Muscle of leg (tissue), 11 donors: ENCODE measurements around the gene GRXCR1. TPM values are rescaled to one million over a fixed set of nuclear protein-coding genes. Genes with fewer than 3 reads are reported as not detected.
A peak's percentile ranks its signal among the peaks of the same experiment; 100 is the strongest.

Experiments used
- DNase-seq: peaks from one replicate; pipeline ENCODE4 v3.0.0; 2013
- H3K27ac ChIP-seq: one replicate; pipeline ENCODE4 v1.5.1; 2013; ENCODE audit warnings: mild to moderate bottlenecking, low read length, control low read depth
- H3K27me3 ChIP-seq: one replicate; pipeline ENCODE4 v1.6.1; 2013; ENCODE audit warnings: low read length; ENCODE audit not compliant: control insufficient read depth, insufficient read depth
- H3K36me3 ChIP-seq: one replicate; pipeline ENCODE4 v1.6.1; 2013; ENCODE audit warnings: low read length; ENCODE audit not compliant: control insufficient read depth, insufficient read depth
- H3K4me1 ChIP-seq: one replicate; pipeline ENCODE4 v1.6.1; 2013; ENCODE audit warnings: low read length; ENCODE audit not compliant: control insufficient read depth, insufficient read depth
- H3K4me3 ChIP-seq: one replicate; pipeline ENCODE4 v1.5.1; 2013; ENCODE audit warnings: low read length, control low read depth
- H3K9me3 ChIP-seq: replicated peaks from 2 replicates; pipeline ENCODE4 v1.6.1; 2013; ENCODE audit warnings: low read depth, low read length; ENCODE audit not compliant: control insufficient read depth
- WGBS: methylation state at CpG from one replicate; pipeline ENCODE4 v1.1.5; 2013; ENCODE audit warnings: missing lambda C conversion rate; ENCODE audit not compliant: insufficient coverage; 5-methylcytosine and 5-hydroxymethylcytosine counted together
- polyA plus RNA-seq, 8 donors: library from polyadenylated mRNA; unstranded; fragments of 120-200 nt; gene quantifications; one replicate each; pipeline versions ENCODE4 v1.2.1 to v1.2.3, GENCODE V29; 2013; ENCODE audit warnings: inconsistent platforms in 1 of 8, low replicate concordance in 1 of 8; ENCODE audit not compliant: insufficient read length in 8 of 8, insufficient read depth in 1 of 8
- total RNA-seq: library from RNA; stranded (reverse); fragments of 120-200 nt; gene quantifications from one replicate; pipeline ENCODE4 v1.2.4, GENCODE V29; 2013

GRXCR1 gene
- total and polyA plus RNA-seq, 9 donors, result not detected

DNA sequence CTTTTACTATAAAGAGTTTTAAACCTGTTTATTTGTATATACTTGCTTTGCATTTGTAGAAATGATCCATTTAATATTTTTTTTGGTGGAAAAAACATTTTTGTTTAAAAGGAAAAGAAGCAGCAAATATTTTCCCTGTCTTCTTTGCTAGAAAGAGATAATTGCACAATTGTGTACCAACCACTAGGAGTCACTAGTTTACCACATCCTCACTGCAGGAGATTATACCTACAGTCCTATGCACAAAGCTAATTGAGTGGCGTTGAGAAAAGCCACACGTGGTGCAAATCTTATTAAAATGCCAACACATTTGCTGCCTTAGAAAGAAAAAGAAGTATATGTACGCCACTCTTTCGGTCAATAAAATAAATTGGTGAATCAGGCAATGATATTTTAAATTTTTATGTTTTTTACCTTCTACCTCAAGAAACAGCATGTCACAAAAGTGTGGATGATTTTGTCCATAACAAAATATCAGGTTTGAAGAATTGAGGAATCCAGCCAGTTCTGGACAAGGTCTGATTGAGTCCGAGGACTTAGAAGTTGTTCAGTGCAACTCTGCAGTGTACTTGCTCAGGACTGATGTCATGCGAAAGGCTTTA, 102.9 kb downstream of the GRXCR1 start:
- H3K27me3 ChIP-seq, result no peaks in the 10 kb centered on the region
- no CpG with 5 or more reads among the region's 6 CpGs for WGBS
- no peaks in the 10 kb centered on the region for H3K4me1 ChIP-seq
- H3K4me3 ChIP-seq, result no peak overlapping the region
- DNase-seq, result peak; percentile 18
- H3K36me3 ChIP-seq, result no peaks in the 10 kb centered on the region
- H3K9me3 ChIP-seq, result no peaks in the 10 kb centered on the region
- H3K27ac ChIP-seq, result no peak overlapping the region

DNA sequence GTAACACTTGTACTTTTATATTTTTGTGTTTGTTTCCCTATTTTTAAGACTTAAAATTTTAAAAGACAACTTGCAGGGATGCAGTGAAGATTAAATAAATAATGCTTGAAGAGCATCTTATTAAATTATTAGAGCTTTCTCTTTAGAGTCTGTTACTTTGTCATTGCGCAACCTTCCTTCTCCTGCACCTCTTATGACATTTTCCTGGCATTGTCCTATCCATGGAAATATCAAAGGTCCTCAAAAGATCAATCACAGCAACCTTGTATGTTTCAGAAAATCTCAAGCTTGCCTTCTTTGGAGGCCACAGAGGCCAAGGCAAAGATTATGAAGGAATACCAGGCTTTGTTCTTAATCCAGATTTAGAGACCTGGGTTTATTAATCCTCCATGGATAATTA, 116.3 kb downstream of the GRXCR1 start:
- DNase-seq, result no peak
- H3K27me3 ChIP-seq, result no peaks in the 10 kb centered on the region
- whole genome bisulfite sequencing, result no CpG with 5 or more reads among the region's 1 CpG
- H3K4me1 ChIP-seq, result no peaks in the 10 kb centered on the region
- H3K27ac ChIP-seq, result no peak overlapping the region
- H3K4me3 ChIP-seq, result no peak overlapping the region
- no peaks in the 10 kb centered on the region for H3K36me3 ChIP-seq
- peaks cover 13% of the 10 kb centered on the region for H3K9me3 ChIP-seq

DNA sequence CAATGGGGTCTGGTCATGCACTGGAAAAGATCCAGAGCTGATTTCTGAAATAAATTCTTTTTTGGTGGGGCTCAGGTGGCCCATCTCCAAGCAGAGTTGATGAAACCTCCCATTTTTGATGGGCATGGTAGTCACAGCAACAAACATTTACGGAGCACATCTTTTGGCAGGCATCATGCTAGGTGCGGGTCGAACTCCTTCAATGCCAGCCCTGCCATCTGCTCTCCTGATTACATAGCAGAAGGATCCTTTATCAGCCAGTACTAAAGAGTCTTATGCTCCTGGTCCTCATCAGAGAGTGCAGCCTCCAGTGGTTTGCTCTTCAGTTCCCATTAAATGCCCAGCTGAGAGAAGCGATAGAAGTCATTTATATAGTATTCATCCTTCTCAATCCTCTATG, 121.7 kb downstream of the GRXCR1 start:
- 91% methylated on average over 4 of the region's 4 CpGs for WGBS
- Histone ChIP-seq H3K4me1 (no peaks in the 10 kb centered on the region), H3K9me3 (no peaks in the 10 kb centered on the region), H3K36me3 (no peaks in the 10 kb centered on the region), H3K27me3 (no peaks in the 10 kb centered on the region), H3K27ac (no peak overlapping the region), H3K4me3 (no peak overlapping the region)
- no peak for DNase-seq

DNA sequence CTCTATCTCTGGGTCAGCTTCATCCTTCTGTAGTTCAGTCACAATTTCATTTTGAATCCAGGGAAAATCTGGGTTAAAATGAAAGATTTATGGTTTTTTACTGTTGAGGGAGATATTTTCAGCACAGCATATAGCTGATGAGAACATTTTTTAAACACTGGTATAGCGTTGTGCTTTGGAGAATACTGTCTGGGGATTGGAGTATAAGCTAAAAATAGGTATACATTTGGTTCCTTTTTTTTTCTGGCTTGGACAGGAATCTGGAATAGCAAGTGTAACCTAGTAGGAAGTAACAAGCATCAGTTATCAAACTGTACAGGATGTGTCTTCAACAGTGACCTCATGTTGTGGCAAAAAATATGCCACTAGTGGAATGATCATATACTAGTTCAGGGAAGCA, 149.1 kb downstream of the GRXCR1 start:
- Histone ChIP-seq H3K4me3 (no peak overlapping the region), H3K4me1 (no peaks in the 10 kb centered on the region), H3K27ac (no peak overlapping the region), H3K9me3 (no peaks in the 10 kb centered on the region), H3K27me3 (no peaks in the 10 kb centered on the region), H3K36me3 (no peaks in the 10 kb centered on the region)
- no peak for DNase-seq
- no CpG with 5 or more reads among the region's 1 CpG for WGBS

DNA sequence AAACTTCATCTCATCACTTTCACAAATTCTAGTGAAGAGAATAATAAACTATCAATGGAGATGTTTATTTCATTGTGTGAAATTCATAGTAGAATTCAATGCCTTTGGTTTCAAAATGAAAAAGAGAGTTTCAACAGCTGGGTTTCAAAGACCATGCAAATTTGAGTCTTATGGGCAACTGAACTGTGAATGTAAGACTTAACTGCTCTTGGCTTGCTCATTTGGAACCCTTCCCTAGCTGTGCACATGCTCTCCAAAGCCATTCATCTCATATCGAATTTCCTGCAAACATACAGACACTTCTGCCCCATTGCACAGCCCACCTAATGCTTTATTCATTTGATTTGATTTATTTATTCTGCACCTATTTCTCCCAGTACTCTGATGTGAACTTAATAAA, 154.5 kb downstream of the GRXCR1 start:
- 50% methylated on average over 1 of the region's 1 CpG for WGBS
- Histone ChIP-seq H3K9me3 (no peaks in the 10 kb centered on the region), H3K27ac (no peak overlapping the region), H3K4me3 (no peak overlapping the region), H3K27me3 (no peaks in the 10 kb centered on the region), H3K36me3 (no peaks in the 10 kb centered on the region), H3K4me1 (no peaks in the 10 kb centered on the region)
- DNase-seq, result peak; percentile 47

DNA sequence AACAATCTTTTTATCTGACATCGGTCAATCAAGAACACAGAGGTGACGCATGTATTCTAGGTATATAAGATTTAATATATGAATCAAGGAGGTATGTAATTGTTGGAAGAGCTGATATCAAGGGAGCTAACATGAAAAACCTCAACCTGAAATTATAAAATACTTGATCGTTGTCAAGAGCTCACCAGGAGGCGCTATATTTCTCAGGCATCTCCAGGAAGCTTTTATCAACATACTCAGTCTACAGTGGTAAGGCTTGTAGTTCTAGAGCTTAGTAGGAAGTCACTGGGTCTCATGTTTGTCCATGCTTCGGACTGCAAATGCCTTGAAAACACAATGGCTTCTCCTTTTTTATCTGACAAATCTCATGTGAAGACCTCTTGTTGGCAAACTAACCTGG, 156.1 kb downstream of the GRXCR1 start:
- H3K27me3 ChIP-seq, result no peaks in the 10 kb centered on the region
- WGBS, result 100% methylated on average over 1 of the region's 5 CpGs

DNA sequence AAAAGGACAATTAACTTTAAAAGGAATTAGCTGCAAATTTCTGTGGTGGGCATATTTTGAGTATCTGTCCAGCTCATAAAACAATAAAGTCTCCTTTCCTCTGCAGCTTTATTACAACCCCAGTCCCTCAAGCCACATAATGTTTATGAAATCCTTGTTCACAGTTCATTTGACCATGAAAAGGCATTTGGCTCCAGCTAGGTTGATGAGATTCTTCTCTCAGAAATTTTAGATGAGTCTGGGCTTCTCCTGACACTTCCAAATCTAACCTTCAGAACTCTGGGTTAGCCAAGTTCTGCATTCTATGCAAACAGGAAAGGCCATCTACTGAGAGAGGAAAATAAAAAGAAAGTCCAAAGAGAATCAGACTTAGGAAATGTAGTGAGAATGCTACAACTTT, 156.8 kb downstream of the GRXCR1 start:
- no peak overlapping the region for H3K4me3 ChIP-seq
- H3K9me3 ChIP-seq, result no peaks in the 10 kb centered on the region
- no peaks in the 10 kb centered on the region for H3K27me3 ChIP-seq
- H3K4me1 ChIP-seq, result no peaks in the 10 kb centered on the region
- DNase-seq, result peak; percentile 43
- H3K27ac ChIP-seq, result no peak overlapping the region
- H3K36me3 ChIP-seq, result no peaks in the 10 kb centered on the region

More for the DNA sequence above, 156.1 kb downstream of the GRXCR1 start:
- Histone ChIP-seq H3K9me3 (no peaks in the 10 kb centered on the region), H3K4me1 (no peaks in the 10 kb centered on the region), H3K27ac (no peak overlapping the region), H3K4me3 (no peak overlapping the region), H3K36me3 (no peaks in the 10 kb centered on the region)
- DNase-seq, result no peak

DNA sequence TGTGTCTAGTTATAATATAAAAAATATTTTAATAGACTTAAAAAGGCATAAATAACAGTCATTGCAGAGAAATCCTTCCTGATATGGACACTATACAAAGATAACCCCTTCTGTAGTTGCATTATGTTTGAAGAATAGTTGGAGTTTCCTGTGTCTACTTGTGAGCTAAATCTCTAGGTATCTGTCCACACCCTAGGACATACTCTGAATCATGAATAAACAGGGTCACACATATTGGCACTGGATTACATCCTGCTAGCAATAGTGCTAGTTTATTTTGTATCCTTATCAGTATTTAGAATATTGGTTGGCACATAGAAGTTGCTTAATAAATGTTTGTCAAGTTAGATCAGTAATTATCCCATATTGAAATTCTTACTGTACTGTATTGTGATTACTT, 173.9 kb downstream of the GRXCR1 start:
- DNase-seq, result no peak
- Histone ChIP-seq H3K4me3 (no peak overlapping the region), H3K27me3 (no peaks in the 10 kb centered on the region), H3K27ac (no peak overlapping the region), H3K9me3 (no peaks in the 10 kb centered on the region), H3K4me1 (no peaks in the 10 kb centered on the region), H3K36me3 (no peaks in the 10 kb centered on the region)

DNA sequence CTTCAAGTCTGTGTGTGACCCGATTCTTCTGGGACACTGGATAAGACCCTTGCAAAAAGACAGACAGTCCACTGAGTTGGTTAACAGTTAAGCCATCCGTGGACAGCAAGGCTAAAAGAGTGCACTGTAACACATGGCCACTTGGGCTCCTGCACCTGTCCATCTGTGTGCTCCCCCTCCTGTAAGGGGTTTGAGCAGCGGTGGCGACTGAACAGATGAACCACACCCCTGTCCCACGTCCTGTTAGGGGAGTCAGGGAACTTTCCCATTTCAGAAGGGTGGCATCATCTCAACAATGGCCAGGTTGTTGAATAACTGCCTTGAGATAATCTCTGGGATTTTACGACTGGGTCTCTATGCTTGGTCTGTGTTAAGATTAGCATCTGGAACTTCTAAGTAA, 178.6 kb downstream of the GRXCR1 start:
- 82% methylated on average over 6 of the region's 6 CpGs for WGBS
- Histone ChIP-seq H3K4me1 (no peaks in the 10 kb centered on the region), H3K36me3 (no peaks in the 10 kb centered on the region), H3K27me3 (no peaks in the 10 kb centered on the region), H3K27ac (no peak overlapping the region), H3K4me3 (no peak overlapping the region), H3K9me3 (peaks cover 6% of the 10 kb centered on the region)
- no peak for DNase-seq
